GM21723 (cell line): ENCODE results near the gene LTB.

ENCODE experiments used
- ATAC-seq: cut with Tn5 transposase; IDR thresholded peaks from one replicate; pipeline ENCODE4 v1.9.1; 2021; ENCODE audit warnings: mild to moderate bottlenecking, moderate library complexity; ENCODE audit not compliant: unreplicated experiment

Gene LTB

DNA sequence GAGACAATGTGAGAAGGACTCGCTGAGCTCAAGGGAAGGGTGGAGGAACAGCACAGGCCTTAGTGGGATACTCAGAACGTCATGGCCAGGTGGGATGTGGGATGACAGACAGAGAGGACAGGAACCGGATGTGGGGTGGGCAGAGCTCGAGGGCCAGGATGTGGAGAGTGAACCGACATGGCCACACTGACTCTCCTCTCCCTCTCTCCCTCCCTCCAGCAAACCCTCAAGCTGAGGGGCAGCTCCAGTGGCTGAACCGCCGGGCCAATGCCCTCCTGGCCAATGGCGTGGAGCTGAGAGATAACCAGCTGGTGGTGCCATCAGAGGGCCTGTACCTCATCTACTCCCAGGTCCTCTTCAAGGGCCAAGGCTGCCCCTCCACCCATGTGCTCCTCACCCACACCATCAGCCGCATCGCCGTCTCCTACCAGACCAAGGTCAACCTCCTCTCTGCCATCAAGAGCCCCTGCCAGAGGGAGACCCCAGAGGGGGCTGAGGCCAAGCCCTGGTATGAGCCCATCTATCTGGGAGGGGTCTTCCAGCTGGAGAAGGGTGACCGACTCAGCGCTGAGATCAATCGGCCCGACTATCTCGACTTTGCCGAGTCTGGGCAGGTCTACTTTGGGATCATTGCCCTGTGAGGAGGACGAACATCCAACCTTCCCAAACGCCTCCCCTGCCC is 5.2 kb downstream of the LTB start:
- ATAC-seq = no peak

DNA sequence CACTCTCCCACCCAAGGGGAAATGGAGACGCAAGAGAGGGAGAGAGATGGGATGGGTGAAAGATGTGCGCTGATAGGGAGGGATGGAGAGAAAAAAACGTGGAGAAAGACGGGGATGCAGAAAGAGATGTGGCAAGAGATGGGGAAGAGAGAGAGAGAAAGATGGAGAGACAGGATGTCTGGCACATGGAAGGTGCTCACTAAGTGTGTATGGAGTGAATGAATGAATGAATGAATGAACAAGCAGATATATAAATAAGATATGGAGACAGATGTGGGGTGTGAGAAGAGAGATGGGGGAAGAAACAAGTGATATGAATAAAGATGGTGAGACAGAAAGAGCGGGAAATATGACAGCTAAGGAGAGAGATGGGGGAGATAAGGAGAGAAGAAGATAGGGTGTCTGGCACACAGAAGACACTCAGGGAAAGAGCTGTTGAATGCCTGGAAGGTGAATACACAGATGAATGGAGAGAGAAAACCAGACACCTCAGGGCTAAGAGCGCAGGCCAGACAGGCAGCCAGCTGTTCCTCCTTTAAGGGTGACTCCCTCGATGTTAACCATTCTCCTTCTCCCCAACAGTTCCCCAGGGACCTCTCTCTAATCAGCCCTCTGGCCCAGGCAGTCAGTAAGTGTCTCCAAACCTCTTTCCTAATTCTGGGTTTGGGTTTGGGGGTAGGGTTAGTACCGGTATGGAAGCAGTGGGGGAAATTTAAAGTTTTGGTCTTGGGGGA is 6.1 kb downstream of the LTB start:
- no peak for ATAC-seq

DNA sequence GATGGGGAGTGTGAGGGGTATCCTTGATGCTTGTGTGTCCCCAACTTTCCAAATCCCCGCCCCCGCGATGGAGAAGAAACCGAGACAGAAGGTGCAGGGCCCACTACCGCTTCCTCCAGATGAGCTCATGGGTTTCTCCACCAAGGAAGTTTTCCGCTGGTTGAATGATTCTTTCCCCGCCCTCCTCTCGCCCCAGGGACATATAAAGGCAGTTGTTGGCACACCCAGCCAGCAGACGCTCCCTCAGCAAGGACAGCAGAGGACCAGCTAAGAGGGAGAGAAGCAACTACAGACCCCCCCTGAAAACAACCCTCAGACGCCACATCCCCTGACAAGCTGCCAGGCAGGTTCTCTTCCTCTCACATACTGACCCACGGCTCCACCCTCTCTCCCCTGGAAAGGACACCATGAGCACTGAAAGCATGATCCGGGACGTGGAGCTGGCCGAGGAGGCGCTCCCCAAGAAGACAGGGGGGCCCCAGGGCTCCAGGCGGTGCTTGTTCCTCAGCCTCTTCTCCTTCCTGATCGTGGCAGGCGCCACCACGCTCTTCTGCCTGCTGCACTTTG is 6.8 kb downstream of the LTB start, which contains the start of gene TNF:
TNF (plus strand) TSS at position 231 of the 567 bp plus-strand sequence; CDS start at position 408, 177 bp downstream.
- ATAC-seq = no peak

DNA sequence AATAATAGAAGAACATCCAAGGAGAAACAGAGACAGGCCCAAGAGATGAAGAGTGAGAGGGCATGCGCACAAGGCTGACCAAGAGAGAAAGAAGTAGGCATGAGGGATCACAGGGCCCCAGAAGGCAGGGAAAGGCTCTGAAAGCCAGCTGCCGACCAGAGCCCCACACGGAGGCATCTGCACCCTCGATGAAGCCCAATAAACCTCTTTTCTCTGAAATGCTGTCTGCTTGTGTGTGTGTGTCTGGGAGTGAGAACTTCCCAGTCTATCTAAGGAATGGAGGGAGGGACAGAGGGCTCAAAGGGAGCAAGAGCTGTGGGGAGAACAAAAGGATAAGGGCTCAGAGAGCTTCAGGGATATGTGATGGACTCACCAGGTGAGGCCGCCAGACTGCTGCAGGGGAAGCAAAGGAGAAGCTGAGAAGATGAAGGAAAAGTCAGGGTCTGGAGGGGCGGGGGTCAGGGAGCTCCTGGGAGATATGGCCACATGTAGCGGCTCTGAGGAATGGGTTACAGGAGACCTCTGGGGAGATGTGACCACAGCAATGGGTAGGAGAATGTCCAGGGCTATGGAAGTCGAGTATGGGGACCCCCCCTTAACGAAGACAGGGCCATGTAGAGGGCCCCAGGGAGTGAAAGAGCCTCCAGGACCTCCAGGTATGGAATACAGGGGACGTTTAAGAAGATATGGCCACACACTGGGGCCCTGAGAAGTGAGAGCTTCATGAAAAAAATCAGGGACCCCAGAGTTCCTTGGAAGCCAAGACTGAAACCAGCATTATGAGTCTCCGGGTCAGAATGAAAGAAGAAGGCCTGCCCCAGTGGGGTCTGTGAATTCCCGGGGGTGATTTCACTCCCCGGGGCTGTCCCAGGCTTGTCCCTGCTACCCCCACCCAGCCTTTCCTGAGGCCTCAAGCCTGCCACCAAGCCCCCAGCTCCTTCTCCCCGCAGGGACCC is 7.8 kb downstream of the LTB start:
- ATAC-seq = no peak

DNA sequence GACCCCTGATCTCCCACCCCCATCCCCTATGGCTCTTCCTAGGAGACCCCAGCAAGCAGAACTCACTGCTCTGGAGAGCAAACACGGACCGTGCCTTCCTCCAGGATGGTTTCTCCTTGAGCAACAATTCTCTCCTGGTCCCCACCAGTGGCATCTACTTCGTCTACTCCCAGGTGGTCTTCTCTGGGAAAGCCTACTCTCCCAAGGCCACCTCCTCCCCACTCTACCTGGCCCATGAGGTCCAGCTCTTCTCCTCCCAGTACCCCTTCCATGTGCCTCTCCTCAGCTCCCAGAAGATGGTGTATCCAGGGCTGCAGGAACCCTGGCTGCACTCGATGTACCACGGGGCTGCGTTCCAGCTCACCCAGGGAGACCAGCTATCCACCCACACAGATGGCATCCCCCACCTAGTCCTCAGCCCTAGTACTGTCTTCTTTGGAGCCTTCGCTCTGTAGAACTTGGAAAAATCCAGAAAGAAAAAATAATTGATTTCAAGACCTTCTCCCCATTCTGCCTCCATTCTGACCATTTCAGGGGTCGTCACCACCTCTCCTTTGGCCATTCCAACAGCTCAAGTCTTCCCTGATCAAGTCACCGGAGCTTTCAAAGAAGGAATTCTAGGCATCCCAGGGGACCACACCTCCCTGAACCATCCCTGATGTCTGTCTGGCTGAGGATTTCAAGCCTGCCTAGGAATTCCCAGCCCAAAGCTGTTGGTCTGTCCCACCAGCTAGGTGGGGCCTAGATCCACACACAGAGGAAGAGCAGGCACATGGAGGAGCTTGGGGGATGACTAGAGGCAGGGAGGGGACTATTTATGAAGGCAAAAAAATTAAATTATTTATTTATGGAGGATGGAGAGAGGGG is 8.8 kb downstream of the LTB start:
- no peak for ATAC-seq

DNA sequence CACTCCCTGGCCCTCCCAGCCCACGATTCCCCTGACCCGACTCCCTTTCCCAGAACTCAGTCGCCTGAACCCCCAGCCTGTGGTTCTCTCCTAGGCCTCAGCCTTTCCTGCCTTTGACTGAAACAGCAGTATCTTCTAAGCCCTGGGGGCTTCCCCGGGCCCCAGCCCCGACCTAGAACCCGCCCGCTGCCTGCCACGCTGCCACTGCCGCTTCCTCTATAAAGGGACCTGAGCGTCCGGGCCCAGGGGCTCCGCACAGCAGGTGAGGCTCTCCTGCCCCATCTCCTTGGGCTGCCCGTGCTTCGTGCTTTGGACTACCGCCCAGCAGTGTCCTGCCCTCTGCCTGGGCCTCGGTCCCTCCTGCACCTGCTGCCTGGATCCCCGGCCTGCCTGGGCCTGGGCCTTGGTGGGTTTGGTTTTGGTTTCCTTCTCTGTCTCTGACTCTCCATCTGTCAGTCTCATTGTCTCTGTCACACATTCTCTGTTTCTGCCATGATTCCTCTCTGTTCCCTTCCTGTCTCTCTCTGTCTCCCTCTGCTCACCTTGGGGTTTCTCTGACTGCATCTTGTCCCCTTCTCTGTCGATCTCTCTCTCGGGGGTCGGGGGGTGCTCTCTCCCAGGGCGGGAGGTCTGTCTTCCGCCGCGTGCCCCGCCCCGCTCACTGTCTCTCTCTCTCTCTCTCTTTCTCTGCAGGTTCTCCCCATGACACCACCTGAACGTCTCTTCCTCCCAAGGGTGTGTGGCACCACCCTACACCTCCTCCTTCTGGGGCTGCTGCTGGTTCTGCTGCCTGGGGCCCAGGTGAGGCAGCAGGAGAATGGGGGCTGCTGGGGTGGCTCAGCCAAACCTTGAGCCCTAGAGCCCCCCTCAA is 9.9 kb downstream of the LTB start, which contains the start of gene LTA:
LTA (plus strand) TSS at position 249 of the 871 bp plus-strand sequence; CDS start at position 703, 454 bp downstream.
- ATAC-seq = peak; percentile 50

DNA sequence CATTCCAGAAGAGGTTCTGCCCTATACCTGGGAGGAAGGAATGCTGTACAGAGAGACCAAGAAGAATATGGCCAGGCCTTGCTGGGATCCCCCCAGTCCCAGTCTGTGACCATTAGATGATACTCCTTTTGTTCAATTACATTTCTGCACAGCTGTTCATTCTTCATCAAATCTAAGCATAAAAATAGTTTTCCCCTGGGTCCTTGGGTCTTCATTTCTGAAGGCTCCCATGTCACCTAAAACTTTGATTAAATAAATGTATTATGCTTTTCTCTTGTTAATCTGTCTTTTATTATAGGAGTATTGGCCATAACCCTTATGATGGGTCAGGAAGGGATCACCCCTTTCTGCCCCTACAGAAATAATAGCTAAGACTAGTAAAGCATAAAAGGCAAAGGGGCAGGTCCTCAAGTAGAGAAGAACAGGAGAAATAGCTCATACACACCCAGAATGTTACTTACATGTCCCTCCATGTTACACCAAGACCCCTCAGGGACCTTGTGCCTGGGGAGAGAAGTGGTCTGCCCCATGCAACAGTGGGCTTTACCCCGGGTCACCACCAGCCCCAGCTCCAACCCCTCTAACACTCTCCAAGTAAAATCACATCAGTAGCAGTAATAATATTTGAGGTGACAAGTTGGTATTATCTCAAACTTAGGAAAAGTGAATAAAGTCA is 12.2 kb downstream of the LTB start:
- ATAC-seq = no peak

DNA sequence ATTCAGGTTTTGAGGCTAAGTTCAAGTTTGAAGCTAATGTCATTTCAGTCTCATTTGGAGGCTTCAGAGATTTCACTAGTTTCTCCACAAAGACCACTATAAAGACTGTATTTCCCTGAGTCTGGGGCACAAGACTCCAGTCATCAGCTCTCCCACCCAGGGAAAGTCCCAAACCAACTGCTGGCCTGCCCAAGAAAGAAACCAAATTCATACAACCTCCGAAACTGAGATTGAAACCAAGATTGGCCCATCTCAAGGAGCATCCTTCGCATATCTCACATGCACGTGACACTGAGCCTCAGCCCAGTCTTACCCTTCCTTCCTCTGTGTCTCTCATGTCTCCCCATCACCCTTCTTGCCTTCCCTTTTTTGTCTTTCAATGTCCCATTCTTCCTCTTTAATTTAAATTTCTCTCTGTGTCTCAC is 13.7 kb downstream of the LTB start:
- ATAC-seq = peak; percentile 60

DNA sequence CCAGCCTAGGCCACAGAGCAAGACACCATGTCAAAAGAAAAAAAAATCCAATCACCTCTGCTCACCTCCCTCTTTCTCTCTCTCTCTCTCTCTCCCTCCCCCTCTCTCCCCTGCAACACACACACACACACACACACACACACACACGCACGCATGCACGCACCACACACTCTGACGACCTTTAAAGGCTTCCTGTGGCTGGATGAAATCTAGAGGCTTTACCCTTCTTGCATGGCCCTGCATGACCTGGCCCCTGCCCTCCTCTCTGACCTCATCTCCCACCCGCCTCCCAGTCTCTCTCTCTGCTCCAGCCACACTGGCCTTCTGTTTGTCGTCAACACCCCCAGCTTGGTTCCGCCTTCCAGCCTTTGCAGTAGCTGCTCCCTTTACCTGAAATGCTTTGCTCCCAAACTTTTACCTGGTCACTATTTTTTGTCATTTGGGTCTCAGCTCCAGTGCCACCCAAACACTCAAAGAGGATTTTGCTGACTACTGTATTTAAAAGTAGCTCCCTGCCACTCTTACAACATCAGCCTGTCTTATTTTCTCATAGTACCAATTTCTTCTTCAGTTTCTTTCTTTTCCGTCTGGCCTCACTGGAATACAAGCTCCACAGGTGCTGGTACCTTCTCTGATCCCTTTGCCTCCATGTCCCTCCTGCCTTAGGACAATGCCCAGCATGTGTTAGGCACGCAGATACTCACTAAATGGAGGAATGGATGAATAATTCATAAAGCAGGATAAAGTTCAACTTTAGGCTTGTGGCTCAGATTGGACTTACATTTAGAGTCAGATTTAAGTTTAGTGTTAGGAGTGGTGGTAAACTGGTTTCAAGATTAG is 14.5 kb downstream of the LTB start:
- ATAC-seq = no peak

DNA sequence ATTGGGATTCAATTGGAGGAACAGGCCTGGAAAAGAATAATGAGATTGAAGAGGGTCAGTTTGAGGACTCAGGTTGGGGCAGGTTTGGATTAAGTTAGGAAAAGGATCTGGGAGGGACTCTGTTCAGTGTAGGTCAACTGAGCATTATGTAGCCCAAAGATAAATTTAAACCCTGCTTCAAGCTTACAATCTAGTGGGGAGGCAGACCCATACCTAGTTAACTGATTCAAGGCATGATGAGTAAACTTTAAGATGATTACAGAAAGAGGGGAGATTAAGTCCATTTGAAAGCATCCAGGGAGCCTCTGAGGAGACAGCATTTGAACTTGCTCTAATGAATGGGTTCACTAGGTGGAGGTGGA is 21.5 kb downstream of the LTB start:
- no peak for ATAC-seq

DNA sequence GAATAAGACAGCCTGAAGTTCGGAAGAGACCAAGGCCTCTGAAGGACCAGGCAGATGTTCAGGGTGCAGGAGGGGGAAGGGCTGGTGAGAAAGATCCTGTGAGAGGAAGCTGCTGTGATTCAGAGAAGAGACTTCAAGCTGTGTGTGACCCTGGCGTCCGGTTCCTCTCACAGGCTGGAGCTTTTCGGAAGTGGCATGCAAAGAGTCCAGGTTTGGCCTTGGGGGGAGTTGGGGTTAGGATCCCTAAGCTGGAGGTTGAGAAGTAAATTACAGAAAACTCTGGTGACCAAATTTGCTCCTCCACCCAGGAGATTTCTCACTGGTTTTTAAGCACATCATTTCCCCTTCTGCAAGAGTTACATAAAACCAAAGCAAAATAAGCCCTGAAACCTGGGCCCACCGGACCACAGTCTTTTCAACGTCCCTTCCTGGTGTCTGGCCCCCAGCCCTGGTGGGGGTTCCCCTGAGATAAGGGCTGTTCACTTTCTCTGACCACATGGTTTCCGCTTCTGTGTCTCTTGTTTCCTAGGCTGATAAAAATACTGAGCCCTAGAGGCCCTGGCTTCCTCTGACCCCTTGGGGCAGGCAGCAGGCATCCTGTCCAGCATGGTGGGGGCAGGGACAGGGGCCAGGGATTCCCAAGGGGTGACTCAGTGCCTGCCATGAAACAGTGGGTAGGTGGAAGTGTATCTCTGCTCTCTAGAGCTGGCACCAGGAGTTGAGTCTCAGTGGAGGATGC is 22.1 kb downstream of the LTB start:
- peak; percentile 73 for ATAC-seq

DNA sequence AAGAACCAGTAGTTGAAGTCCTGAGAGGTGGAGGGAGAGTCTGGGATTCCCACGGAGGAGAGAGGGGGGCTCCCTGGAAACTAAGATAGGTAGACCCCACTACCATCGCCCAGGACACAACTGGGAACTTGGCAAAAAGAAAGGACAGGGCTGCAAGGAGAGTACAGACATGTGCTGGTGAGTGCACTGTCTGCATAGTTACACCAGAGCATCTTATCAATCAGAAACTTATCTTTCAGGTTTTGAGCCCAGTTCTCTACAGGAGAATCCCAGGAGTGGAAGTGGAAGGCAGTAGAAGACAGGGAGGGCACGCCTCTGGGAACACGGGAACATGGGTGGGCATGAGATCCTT is 22.6 kb downstream of the LTB start:
- no peak for ATAC-seq

DNA sequence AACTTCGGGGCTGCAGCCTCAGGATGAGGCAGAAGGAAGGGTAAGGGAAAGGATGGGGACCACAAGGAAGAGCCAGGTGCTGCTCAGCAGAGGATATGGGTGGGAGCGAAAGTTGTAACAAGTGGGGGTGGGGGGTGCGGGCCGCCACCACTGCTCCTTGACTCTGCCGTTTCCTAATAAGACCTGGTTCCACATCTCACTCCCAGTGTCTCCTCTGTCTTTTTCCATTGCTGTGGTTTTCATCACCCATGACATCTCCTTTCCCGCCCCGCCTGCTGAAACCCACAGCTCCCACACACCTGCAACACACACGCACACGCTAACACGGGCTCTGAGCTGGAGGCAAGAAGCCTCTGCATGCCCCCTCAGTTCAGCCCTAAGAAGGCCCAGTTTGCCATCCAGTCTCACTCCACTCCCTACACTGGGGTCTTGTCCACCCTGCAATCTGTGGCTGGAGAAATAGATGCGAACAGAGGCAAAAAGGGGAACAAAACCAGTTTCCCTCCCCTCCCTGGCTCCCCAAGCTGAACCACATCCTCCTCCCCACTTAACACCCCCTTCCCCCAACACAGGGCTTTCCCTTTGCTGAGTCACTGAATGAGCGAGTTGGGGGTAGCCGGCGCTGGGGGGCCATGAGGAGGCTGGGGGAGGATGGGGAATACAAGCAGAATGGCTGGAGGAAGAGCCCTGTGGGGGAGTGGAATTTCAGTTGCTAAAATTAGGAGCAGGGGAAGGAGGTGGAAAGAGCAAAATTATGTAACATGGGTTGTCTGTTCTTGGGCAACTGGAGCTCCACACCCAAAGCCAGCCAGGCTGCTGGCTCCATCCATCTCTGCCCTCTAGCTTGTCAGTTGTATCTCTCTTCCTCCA is 23.4 kb downstream of the LTB start:
- no peak for ATAC-seq

DNA sequence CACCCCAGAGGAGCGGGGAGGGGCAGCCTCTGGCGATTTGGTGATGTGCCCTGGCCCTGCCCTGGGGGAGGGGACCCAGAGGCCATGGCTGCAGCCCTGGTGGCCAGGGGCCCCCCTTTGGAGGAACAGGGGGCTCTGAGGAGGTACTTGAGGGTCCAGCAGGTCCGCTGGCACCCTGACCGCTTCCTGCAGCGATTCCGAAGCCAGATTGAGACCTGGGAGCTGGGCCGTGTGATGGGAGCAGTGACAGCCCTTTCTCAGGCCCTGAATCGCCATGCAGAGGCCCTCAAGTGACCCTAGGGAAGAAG is 24.0 kb downstream of the LTB start:
- ATAC-seq = no peak

DNA sequence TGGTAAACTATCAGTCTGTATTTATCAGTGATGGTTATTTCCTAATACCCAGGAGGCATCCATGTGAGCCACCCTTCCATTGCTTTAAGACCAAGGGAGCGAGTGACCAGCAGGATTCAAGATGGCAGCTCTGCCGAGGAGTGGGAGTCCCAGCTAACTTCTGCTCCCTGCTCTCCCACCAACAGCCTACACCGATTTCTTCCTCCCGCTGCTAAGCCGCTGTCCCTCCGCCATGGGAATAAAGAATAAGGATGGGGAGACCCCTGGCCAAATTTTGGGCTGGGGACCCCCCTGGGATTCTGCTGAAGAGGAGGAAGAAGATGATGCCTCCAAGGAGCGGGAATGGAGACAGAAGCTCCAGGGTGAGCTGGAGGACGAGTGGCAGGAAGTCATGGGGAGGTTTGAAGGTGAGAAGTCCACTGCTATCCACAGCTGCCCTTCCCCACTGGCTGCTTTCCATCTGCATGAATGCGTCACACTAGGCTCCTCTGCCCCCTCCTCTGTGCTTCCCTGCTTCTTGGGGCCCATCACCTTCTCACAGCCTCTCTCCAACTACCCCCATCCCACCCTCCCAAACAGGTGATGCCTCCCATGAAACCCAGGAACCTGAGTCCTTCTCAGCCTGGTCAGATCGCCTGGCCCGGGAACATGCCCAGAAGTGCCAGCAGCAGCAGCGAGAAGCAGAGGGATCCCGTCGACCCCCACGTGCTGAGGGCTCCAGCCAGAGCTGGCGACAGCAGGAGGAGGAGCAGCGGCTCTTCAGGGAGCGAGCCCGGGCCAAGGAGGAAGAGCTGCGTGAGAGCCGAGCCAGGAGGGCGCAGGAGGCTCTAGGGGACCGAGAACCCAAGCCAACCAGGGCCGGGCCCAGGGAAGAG is 24.5 kb downstream of the LTB start:
- no peak for ATAC-seq
